ENCODE measurements around the gene VPS8.

VPS8 gene

DNA sequence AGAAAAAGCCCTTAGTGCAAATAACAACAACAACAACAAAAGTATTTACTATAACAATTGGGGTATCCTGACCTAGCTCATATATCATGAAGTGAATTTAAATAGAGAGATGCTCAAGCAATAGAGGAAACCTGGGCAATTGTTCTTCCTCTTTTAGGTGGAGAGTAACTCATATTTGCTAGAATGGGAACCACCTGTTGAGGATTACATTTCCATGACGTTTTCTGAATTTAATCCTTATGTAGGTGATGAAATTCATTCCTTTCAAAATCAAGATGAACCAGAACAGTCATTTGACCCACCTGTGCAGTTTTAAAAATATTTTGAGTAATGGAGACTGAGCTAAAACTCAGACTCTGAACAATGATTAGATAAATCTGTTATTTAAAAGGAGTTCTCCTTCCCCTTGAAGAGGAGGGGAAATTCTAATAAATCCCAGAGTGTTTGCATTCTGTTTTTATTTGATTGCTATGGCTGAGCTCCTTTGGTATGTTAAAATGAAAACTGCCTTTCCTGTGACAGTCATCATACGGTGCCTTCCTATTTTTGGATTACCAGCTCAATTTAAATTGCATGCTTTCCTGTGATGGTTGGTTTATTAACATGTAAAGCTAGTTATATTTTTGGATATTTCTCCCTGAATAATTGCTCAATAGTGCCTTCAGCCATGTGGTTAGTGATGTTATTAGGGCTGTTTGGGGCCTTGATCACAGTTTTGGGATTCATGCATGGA lies 24.3 kb downstream of the VPS8 start:
- TF ChIP-seq REST (IDR thresholded peaks at IDR 0.05; ENCODE audit: insufficient replicate concordance, low read depth) (no peak), GABPA (IDR thresholded peaks at IDR 0.05; ENCODE audit: low read depth) (no peak), SPI1 (IDR thresholded peaks at IDR 0.05; ENCODE audit: borderline replicate concordance, low read depth) (no peak), POLR2AphosphoS5 (IDR thresholded peaks at IDR 0.05; ENCODE audit: low read depth) (no peak)
- TF ChIP-seq, protein P1, sequence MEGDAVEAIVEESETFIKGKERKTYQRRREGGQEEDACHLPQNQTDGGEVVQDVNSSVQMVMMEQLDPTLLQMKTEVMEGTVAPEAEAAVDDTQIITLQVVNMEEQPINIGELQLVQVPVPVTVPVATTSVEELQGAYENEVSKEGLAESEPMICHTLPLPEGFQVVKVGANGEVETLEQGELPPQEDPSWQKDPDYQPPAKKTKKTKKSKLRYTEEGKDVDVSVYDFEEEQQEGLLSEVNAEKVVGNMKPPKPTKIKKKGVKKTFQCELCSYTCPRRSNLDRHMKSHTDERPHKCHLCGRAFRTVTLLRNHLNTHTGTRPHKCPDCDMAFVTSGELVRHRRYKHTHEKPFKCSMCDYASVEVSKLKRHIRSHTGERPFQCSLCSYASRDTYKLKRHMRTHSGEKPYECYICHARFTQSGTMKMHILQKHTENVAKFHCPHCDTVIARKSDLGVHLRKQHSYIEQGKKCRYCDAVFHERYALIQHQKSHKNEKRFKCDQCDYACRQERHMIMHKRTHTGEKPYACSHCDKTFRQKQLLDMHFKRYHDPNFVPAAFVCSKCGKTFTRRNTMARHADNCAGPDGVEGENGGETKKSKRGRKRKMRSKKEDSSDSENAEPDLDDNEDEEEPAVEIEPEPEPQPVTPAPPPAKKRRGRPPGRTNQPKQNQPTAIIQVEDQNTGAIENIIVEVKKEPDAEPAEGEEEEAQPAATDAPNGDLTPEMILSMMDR (IDR thresholded peaks at IDR 0.05; ENCODE audit: insufficient read depth, low read length): no peak
- Histone ChIP-seq H3K27ac (replicated peaks) (no peak overlapping the region), H3K27me3 (ENCODE audit: insufficient read depth, poor library complexity, severe bottlenecking) (no peaks in the 10 kb centered on the region), H3K4me3 (replicated peaks; ENCODE audit: insufficient read depth, low read length) (no peak overlapping the region)
- DNase-seq (ENCODE audit: low read depth in 1 of 2, low spot score in 1 of 2): no peak

- Histone ChIP-seq H3K4me3 (replicated peaks; ENCODE audit: insufficient read depth, low read length) (no peak overlapping the region), H3K27me3 (ENCODE audit: insufficient read depth, poor library complexity, severe bottlenecking) (no peaks in the 10 kb centered on the region), H3K27ac (replicated peaks) (no peak overlapping the region)
- TF ChIP-seq GABPA (IDR thresholded peaks at IDR 0.05; ENCODE audit: low read depth) (no peak), SPI1 (IDR thresholded peaks at IDR 0.05; ENCODE audit: borderline replicate concordance, low read depth) (no peak), REST (IDR thresholded peaks at IDR 0.05; ENCODE audit: insufficient replicate concordance, low read depth) (no peak), POLR2AphosphoS5 (IDR thresholded peaks at IDR 0.05; ENCODE audit: low read depth) (no peak)
- TF ChIP-seq, protein P1 (IDR thresholded peaks at IDR 0.05; ENCODE audit: insufficient read depth, low read length): no peak
- DNase-seq (ENCODE audit: low read depth in 1 of 2, low spot score in 1 of 2): no peak
Measured at GRCh38 chr3:184842433-184842832, 30.5 kb downstream of the VPS8 start.

- Histone ChIP-seq H3K4me3 (replicated peaks; ENCODE audit: insufficient read depth, low read length) (no peak overlapping the region), H3K27me3 (ENCODE audit: insufficient read depth, poor library complexity, severe bottlenecking) (no peaks in the 10 kb centered on the region), H3K27ac (replicated peaks) (no peak overlapping the region)
- TF ChIP-seq GABPA (IDR thresholded peaks at IDR 0.05; ENCODE audit: low read depth) (no peak), REST (IDR thresholded peaks at IDR 0.05; ENCODE audit: insufficient replicate concordance, low read depth) (no peak), SPI1 (IDR thresholded peaks at IDR 0.05; ENCODE audit: borderline replicate concordance, low read depth) (no peak), POLR2AphosphoS5 (IDR thresholded peaks at IDR 0.05; ENCODE audit: low read depth) (no peak)
- TF ChIP-seq, protein P1 (IDR thresholded peaks at IDR 0.05; ENCODE audit: insufficient read depth, low read length): no peak
- DNase-seq (ENCODE audit: low read depth in 1 of 2, low spot score in 1 of 2): no peak
Measured at GRCh38 chr3:184845819-184846218, 33.9 kb downstream of the VPS8 start.
